Endodermal cell (in vitro differentiated cells): ENCODE data around the gene DYNC2H1. TPM values are rescaled to one million over a fixed set of nuclear protein-coding genes. Genes with fewer than 3 reads are reported as not detected.
A peak's percentile ranks its signal among the peaks of the same experiment; 100 is the strongest.

Experiments
- DNase-seq: peaks from one replicate; pipeline ENCODE4 v3.0.0-alpha.2; 2017
- H3K27ac ChIP-seq: 2 replicates; pipeline ENCODE4 v1.5.1; 2013; ENCODE audit warnings: mild to moderate bottlenecking, low read depth, low read length, moderate library complexity
- H3K27me3 ChIP-seq: 2 replicates; pipeline ENCODE4 v1.6.1; 2013; ENCODE audit warnings: mild to moderate bottlenecking, low read length, moderate library complexity; ENCODE audit not compliant: insufficient read depth, control insufficient read depth, poor library complexity, severe bottlenecking
- H3K36me3 ChIP-seq: 2 replicates; pipeline ENCODE4 v1.7.0; 2013; ENCODE audit warnings: mild to moderate bottlenecking, low read length, moderate library complexity; ENCODE audit not compliant: control insufficient read depth, insufficient read depth
- H3K4me1 ChIP-seq: one replicate; pipeline ENCODE4 v1.7.0; 2013; ENCODE audit warnings: low read length; ENCODE audit not compliant: control insufficient read depth, insufficient read depth
- H3K4me3 ChIP-seq: 2 replicates; pipeline ENCODE4 v1.5.1; 2013; ENCODE audit warnings: mild to moderate bottlenecking, low read length, moderate library complexity
- H3K9ac ChIP-seq: 2 replicates; pipeline ENCODE4 v1.6.1; 2013; ENCODE audit warnings: mild to moderate bottlenecking, low read length, moderate library complexity; ENCODE audit not compliant: poor library complexity, severe bottlenecking; ENCODE audit errors: extremely low read depth
- H3K9me3 ChIP-seq: 2 replicates; pipeline ENCODE4 v1.6.1; 2013; ENCODE audit warnings: mild to moderate bottlenecking, low read length, moderate library complexity; ENCODE audit not compliant: control insufficient read depth
- H3K27ac Mint-ChIP-seq: 2 replicates; pipeline ENCODE4 v1.8.0; 2020; ENCODE audit warnings: mixed read lengths
- H3K27me3 Mint-ChIP-seq: 2 replicates; pipeline ENCODE4 v1.8.0; 2021; ENCODE audit warnings: mild to moderate bottlenecking, mixed read lengths; ENCODE audit not compliant: insufficient read depth
- H3K36me3 Mint-ChIP-seq: 2 replicates; pipeline ENCODE4 v1.8.0; 2020; ENCODE audit warnings: low read depth, mixed read lengths
- H3K4me1 Mint-ChIP-seq: 2 replicates; pipeline ENCODE4 v1.8.0; 2020; ENCODE audit warnings: mixed read lengths
- H3K4me3 Mint-ChIP-seq: 2 replicates; pipeline ENCODE4 v1.8.0; 2020; ENCODE audit warnings: mild to moderate bottlenecking, moderate library complexity, mixed read lengths
- H3K9me3 Mint-ChIP-seq: 2 replicates; pipeline ENCODE4 v1.8.0; 2020; ENCODE audit warnings: mild to moderate bottlenecking, mixed read lengths
- CTCF ChIP-seq: fragments of 200-600 bp; sonication (generic); conservative IDR thresholded peaks from 2 replicates; pipeline ENCODE4 v1.5.0; 2021; ENCODE audit warnings: antibody characterized with exemption, mild to moderate bottlenecking
- WGBS, 2 experiments: methylation state at CpG; one replicate each; pipeline versions ENCODE4 v1.1.5 to v1.1.7; 2013; ENCODE audit warnings: missing lambda C conversion rate in 2 of 2, mixed read lengths in 1 of 2; ENCODE audit not compliant: insufficient coverage in 1 of 2, insufficient read length in 1 of 2; 5-methylcytosine and 5-hydroxymethylcytosine counted together
- total RNA-seq, 2 donors: library from RNA; stranded (reverse); fragmentation: NEBNext Ultra II Directional in 1 of 2; extraction: Animal tissue kit (Norgen Biotek cat#: 25700) in 1 of 2; gene quantifications; 2 replicates in 1 of 2; 3 replicates in 1 of 2; pipeline ENCODE4 v1.2.1, GENCODE V29; 2021

DYNC2H1 gene
- total RNA-seq, 2 donors from 2014 or later: 21.1 to 31.9 TPM

GRCh38 chr11:103111400-103111799 lies 2.2 kb downstream of the DYNC2H1 start:
- Histone ChIP-seq H3K27ac (no peak overlapping the region), H3K9ac (no peak overlapping the region), H3K36me3 (peaks cover 20% of the 10 kb centered on the region), H3K9me3 (peaks cover 5% of the 10 kb centered on the region), H3K27me3 (no peaks in the 10 kb centered on the region), H3K4me1 (peaks cover 2% of the 10 kb centered on the region), H3K4me3 (peak overlapping the region; percentile 61)
- peaks cover 3% of the 10 kb centered on the region for H3K4me1 Mint-ChIP-seq
- no peak for DNase-seq
- WGBS, 2 experiments: 79 to 89% methylated on average over 2 to 5 of the region's 5 CpGs
- H3K36me3 Mint-ChIP-seq: peaks cover 13% of the 10 kb centered on the region
- no peak overlapping the region for H3K4me3 Mint-ChIP-seq
- no peak for TF ChIP-seq CTCF
- no peak overlapping the region for H3K27ac Mint-ChIP-seq
- no peaks in the 10 kb centered on the region for H3K9me3 Mint-ChIP-seq
- H3K27me3 Mint-ChIP-seq: no peaks in the 10 kb centered on the region

GRCh38 chr11:103112364-103112763 lies 3.1 kb downstream of the DYNC2H1 start:
- Histone ChIP-seq H3K4me1 (peaks cover 2% of the 10 kb centered on the region), H3K4me3 (peak overlapping the region; percentile 61), H3K27me3 (no peaks in the 10 kb centered on the region), H3K27ac (no peak overlapping the region), H3K36me3 (peaks cover 20% of the 10 kb centered on the region), H3K9ac (no peak overlapping the region), H3K9me3 (peaks cover 5% of the 10 kb centered on the region)
- 83 to 92% methylated on average over 1 of the region's 1 CpG for WGBS, 2 experiments
- Mint-ChIP-seq H3K4me1 (peaks cover 3% of the 10 kb centered on the region), H3K36me3 (peaks cover 13% of the 10 kb centered on the region), H3K27ac (no peak overlapping the region), H3K4me3 (no peak overlapping the region), H3K27me3 (no peaks in the 10 kb centered on the region), H3K9me3 (no peaks in the 10 kb centered on the region)
- TF ChIP-seq CTCF: no peak
- no peak for DNase-seq

GRCh38 chr11:103114836-103115235 lies 5.6 kb downstream of the DYNC2H1 start:
- no peak for TF ChIP-seq CTCF
- Histone ChIP-seq H3K4me3 (no peak overlapping the region), H3K27me3 (no peaks in the 10 kb centered on the region), H3K9me3 (peaks cover 5% of the 10 kb centered on the region), H3K36me3 (peaks cover 36% of the 10 kb centered on the region), H3K9ac (no peak overlapping the region), H3K4me1 (peaks cover 2% of the 10 kb centered on the region), H3K27ac (no peak overlapping the region)
- 99% methylated on average over 4 of the region's 4 CpGs; no CpG with 5 or more reads in 1 of the 2 experiments for WGBS, 2 experiments
- H3K27ac Mint-ChIP-seq: no peak overlapping the region
- H3K9me3 Mint-ChIP-seq: no peaks in the 10 kb centered on the region
- no peak overlapping the region for H3K4me3 Mint-ChIP-seq
- H3K36me3 Mint-ChIP-seq: peaks cover 14% of the 10 kb centered on the region
- no peak for DNase-seq
- peaks cover 3% of the 10 kb centered on the region for H3K4me1 Mint-ChIP-seq
- no peaks in the 10 kb centered on the region for H3K27me3 Mint-ChIP-seq
